Sigmoid colon (tissue), 4 donors: ENCODE measurements around the gene PRSS27.

Experiments used
- CTCF ChIP-seq, 4 experiments: fragments of 450-650 bp in 3 of 4; fragments of 200-600 bp in 1 of 4; IDR thresholded peaks; one replicate each; pipeline ENCODE4 v1.5.1; 2016 to 2019; ENCODE audit warnings: antibody characterized with exemption in 4 of 4, mild to moderate bottlenecking in 3 of 4, moderate library complexity in 2 of 4
- EP300 ChIP-seq, 4 donors: sonication (generic); formaldehyde crosslinking; IDR thresholded peaks; one replicate each; pipeline ENCODE4 v1.6.1; 2017; ENCODE audit warnings: antibody characterized with exemption in 4 of 4
- POLR2A ChIP-seq, 2 donors: fragments of 450-650 bp; IDR thresholded peaks; one replicate each; pipeline ENCODE4 v1.6.1; 2016; ENCODE audit warnings: antibody characterized with exemption in 2 of 2, mild to moderate bottlenecking in 2 of 2, moderate library complexity in 2 of 2

GRCh38 chr16:2704983-2705275 lies 15.1 kb downstream of the PRSS27 start:
- no peak for TF ChIP-seq CTCF (IDR thresholded peaks at IDR 0.05)
- TF ChIP-seq POLR2A (IDR thresholded peaks at IDR 0.05) = no peak
- no peak for TF ChIP-seq EP300 (IDR thresholded peaks at IDR 0.05)
